Trophoblast cell (in vitro differentiated cells and primary cell): ENCODE results near the gene ZNF177.
"Not testable (repeated sequence)": the region's sequence is repeated elsewhere in the genome, so short reads cannot be mapped to it uniquely, and the experiment has no call there.

ENCODE experiments used
- DNase-seq, 2 donors: peaks; one replicate each; pipeline ENCODE4 v3.0.0-alpha.2; 2016
- H2AFZ ChIP-seq: 2 replicates; pipeline ENCODE4 v1.6.1; 2013; ENCODE audit warnings: low read length, moderate library complexity, mild to moderate bottlenecking; ENCODE audit not compliant: insufficient read depth, poor library complexity
- H2AK5ac ChIP-seq: 2 replicates; pipeline ENCODE4 v1.6.1; 2013; ENCODE audit warnings: mild to moderate bottlenecking, low read length
- H2BK120ac ChIP-seq: 2 replicates; pipeline ENCODE4 v1.6.1; 2013; ENCODE audit warnings: low read length, mild to moderate bottlenecking, moderate library complexity; ENCODE audit not compliant: insufficient read depth, poor library complexity
- H2BK12ac ChIP-seq: 2 replicates; pipeline ENCODE4 v1.6.1; 2013; ENCODE audit warnings: mild to moderate bottlenecking, low read length, moderate library complexity
- H2BK5ac ChIP-seq: 2 replicates; pipeline ENCODE4 v1.6.1; 2013; ENCODE audit warnings: low read length, low read depth, moderate library complexity, mild to moderate bottlenecking; ENCODE audit not compliant: poor library complexity
- H3K14ac ChIP-seq: 2 replicates; pipeline ENCODE4 v1.6.1; 2013; ENCODE audit warnings: mild to moderate bottlenecking, low read length
- H3K18ac ChIP-seq: 2 replicates; pipeline ENCODE4 v1.6.1; 2013; ENCODE audit warnings: mild to moderate bottlenecking, low read length
- H3K23ac ChIP-seq: 2 replicates; pipeline ENCODE4 v1.6.1; 2013; ENCODE audit warnings: low read length
- H3K27ac ChIP-seq: 2 replicates; pipeline ENCODE4 v1.5.1; 2013; ENCODE audit warnings: low read depth, mild to moderate bottlenecking, inconsistent platforms, low read length, moderate library complexity
- H3K27me3 ChIP-seq: 2 replicates; pipeline ENCODE4 v1.6.1; 2013; ENCODE audit warnings: inconsistent platforms, mild to moderate bottlenecking, low read length, moderate library complexity; ENCODE audit not compliant: insufficient read depth
- H3K36me3 ChIP-seq, 2 experiments: 1 replicate in 1 of 2; 2 replicates in 1 of 2; pipeline ENCODE4 v1.6.1; 2013; ENCODE audit warnings: low read length in 2 of 2, mild to moderate bottlenecking in 2 of 2, moderate library complexity in 1 of 2; ENCODE audit not compliant: insufficient read depth in 2 of 2, control insufficient read depth in 1 of 2
- H3K4ac ChIP-seq: 2 replicates; pipeline ENCODE4 v1.6.1; 2013; ENCODE audit warnings: low read depth, mild to moderate bottlenecking, low read length, moderate library complexity
- H3K4me1 ChIP-seq, 2 experiments: 1 replicate in 1 of 2; 2 replicates in 1 of 2; pipeline ENCODE4 v1.6.1; 2013; ENCODE audit warnings: low read length in 2 of 2, mild to moderate bottlenecking in 2 of 2, moderate library complexity in 1 of 2; ENCODE audit not compliant: insufficient read depth in 2 of 2, control insufficient read depth in 1 of 2
- H3K4me2 ChIP-seq: 2 replicates; pipeline ENCODE4 v1.6.1; 2013; ENCODE audit warnings: inconsistent platforms, mild to moderate bottlenecking, low read length, moderate library complexity
- H3K4me3 ChIP-seq: 2 replicates; pipeline ENCODE4 v1.5.1; 2013; ENCODE audit warnings: mild to moderate bottlenecking, low read depth, low read length, inconsistent platforms
- H3K79me1 ChIP-seq: one replicate; pipeline ENCODE4 v1.6.1; 2013; ENCODE audit warnings: low read length
- H3K79me2 ChIP-seq: 2 replicates; pipeline ENCODE4 v1.6.1; 2013; ENCODE audit warnings: low read length, mild to moderate bottlenecking; ENCODE audit not compliant: control insufficient read depth, insufficient read depth, poor library complexity
- H3K9ac ChIP-seq: 2 replicates; pipeline ENCODE4 v1.6.1; 2013; ENCODE audit warnings: mild to moderate bottlenecking, low read length
- H3K9me3 ChIP-seq: 2 replicates; pipeline ENCODE4 v1.6.1; 2013; ENCODE audit warnings: low read depth, mild to moderate bottlenecking, control low read depth, inconsistent platforms, low read length; ENCODE audit not compliant: insufficient read depth
- H4K12ac ChIP-seq: 2 replicates; pipeline ENCODE4 v1.6.1; 2013; ENCODE audit warnings: low read depth, mild to moderate bottlenecking, low read length, moderate library complexity
- H4K8ac ChIP-seq: 2 replicates; pipeline ENCODE4 v1.6.1; 2013; ENCODE audit warnings: low read depth, mild to moderate bottlenecking, low read length, moderate library complexity
- H4K91ac ChIP-seq: one replicate; pipeline ENCODE4 v1.6.1; 2013; ENCODE audit warnings: low read depth, mild to moderate bottlenecking, low read length, moderate library complexity
- WGBS: extraction: QIAGEN DNeasy Blood & Tissue Kit; methylation state at CpG from one replicate; pipeline ENCODE4 v1.1.7; 2013; ENCODE audit warnings: missing lambda C conversion rate; ENCODE audit not compliant: insufficient read length, insufficient coverage; ENCODE audit errors: extremely low coverage; 5-methylcytosine and 5-hydroxymethylcytosine counted together

Gene ZNF177

GRCh38 chr19:9322201-9322600 is 40.6 kb upstream of the ZNF177 start:
- WGBS = no CpG with 5 or more reads among the region's 10 CpGs

DNA sequence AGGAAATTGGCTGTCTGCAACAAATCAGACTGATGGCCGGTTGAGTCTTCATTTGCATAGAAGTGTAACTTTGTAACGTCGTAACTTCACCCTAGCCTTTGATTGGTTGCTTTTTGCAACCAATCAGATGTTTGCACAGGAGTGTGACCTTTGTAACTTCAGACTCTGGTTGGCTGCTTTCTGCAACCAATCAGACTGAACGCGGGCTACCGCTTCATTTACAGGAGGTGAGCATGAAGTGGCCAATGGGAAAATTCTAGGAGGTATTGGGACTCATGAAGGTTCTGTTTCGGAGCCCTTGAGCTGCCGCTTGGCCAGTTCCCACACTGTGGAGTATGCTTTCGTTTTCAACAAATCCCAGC is 39.3 kb upstream of the ZNF177 start:
- H4K12ac ChIP-seq = no peak overlapping the region
- H2AK5ac ChIP-seq = no peak overlapping the region
- H3K14ac ChIP-seq = no peak overlapping the region
- no peak overlapping the region for H2BK120ac ChIP-seq
- no peak overlapping the region for H3K9ac ChIP-seq
- no peaks in the 10 kb centered on the region for H3K27me3 ChIP-seq
- no CpG with 5 or more reads among the region's 9 CpGs for WGBS
- H2BK5ac ChIP-seq = no peak overlapping the region
- peak overlapping the region; percentile 54 for H3K27ac ChIP-seq
- H2AFZ ChIP-seq = peak overlapping the region; percentile 66
- no peak overlapping the region for H3K4ac ChIP-seq
- peaks cover 12% of the 10 kb centered on the region for H3K9me3 ChIP-seq
- peaks cover 5% of the 10 kb centered on the region for H3K79me1 ChIP-seq
- H3K23ac ChIP-seq = no peak overlapping the region
- DNase-seq = peak; percentile 50 to 77
- no peak overlapping the region for H2BK12ac ChIP-seq
- H3K4me1 ChIP-seq = peaks cover 0 to 4% of the 10 kb centered on the region in 2 experiments
- H3K4me3 ChIP-seq = no peak overlapping the region
- H4K8ac ChIP-seq = peak overlapping the region; percentile 55
- peaks cover 2% of the 10 kb centered on the region for H3K79me2 ChIP-seq
- peak overlapping the region; percentile 84 for H3K4me2 ChIP-seq
- H3K36me3 ChIP-seq = peaks cover 3 to 7% of the 10 kb centered on the region in 2 experiments
- H4K91ac ChIP-seq = no peak overlapping the region
- no peak overlapping the region for H3K18ac ChIP-seq

More at GRCh38 chr19:9322201-9322600, 40.6 kb upstream of the ZNF177 start:
- H3K4me2 ChIP-seq, H3K4me1 ChIP-seq, H4K8ac ChIP-seq, H2BK12ac ChIP-seq, H2BK120ac ChIP-seq, H3K18ac ChIP-seq, H4K91ac ChIP-seq, H2AFZ ChIP-seq, H3K4me3 ChIP-seq, H3K27me3 ChIP-seq, H3K4ac ChIP-seq, H3K79me2 ChIP-seq, H2BK5ac ChIP-seq, H2AK5ac ChIP-seq, H3K27ac ChIP-seq, H3K23ac ChIP-seq, H3K79me1 ChIP-seq, H3K9ac ChIP-seq, H3K36me3 ChIP-seq, DNase-seq, H3K14ac ChIP-seq, H4K12ac ChIP-seq: not testable (repeated sequence)
- H3K9me3 ChIP-seq = peaks cover 13% of the 10 kb centered on the region

GRCh38 chr19:9323919-9324583 is 38.8 kb upstream of the ZNF177 start, which contains the start of gene ZNF559:
ZNF559 (plus strand) TSS chr19:9324179; CDS start chr19:9338550, 14,371 bp downstream.
- Histone ChIP-seq H3K4me1 (peaks cover 0 to 4% of the 10 kb centered on the region in 2 experiments), H3K27me3 (no peaks in the 10 kb centered on the region), H3K4ac (peak within 1 kb of the TSS; percentile 39), H3K4me2 (peak within 1 kb of the TSS; percentile 84), H2BK120ac (peak within 1 kb of the TSS; percentile 36), H3K23ac (no peak within 1 kb of the TSS), H3K27ac (peak within 1 kb of the TSS; percentile 54), H3K79me1 (peaks cover 5% of the 10 kb centered on the region), H3K36me3 (peaks cover 4 to 8% of the 10 kb centered on the region in 2 experiments), H2AFZ (peak within 1 kb of the TSS; percentile 79), H3K14ac (peak within 1 kb of the TSS; percentile 46), H4K8ac (peak within 1 kb of the TSS; percentile 89), H3K4me3 (peak within 1 kb of the TSS; percentile 79), H3K18ac (peak within 1 kb of the TSS; percentile 74), H2BK5ac (peak within 1 kb of the TSS; percentile 23), H4K91ac (peak within 1 kb of the TSS; percentile 53), H2AK5ac (no peak within 1 kb of the TSS), H2BK12ac (no peak within 1 kb of the TSS), H3K79me2 (peaks cover 2% of the 10 kb centered on the region), H4K12ac (peak within 1 kb of the TSS; percentile 87), H3K9me3 (peaks cover 11% of the 10 kb centered on the region), H3K9ac (peak within 1 kb of the TSS; percentile 83)
- peak; percentile 96 to 99 for DNase-seq
- WGBS = no CpG with 5 or more reads among the region's 48 CpGs

GRCh38 chr19:9324584-9324962 is 38.2 kb upstream of the ZNF177 start:
- no peak overlapping the region for H2BK120ac ChIP-seq
- peak overlapping the region; percentile 89 for H4K8ac ChIP-seq
- WGBS = no CpG with 5 or more reads among the region's 9 CpGs
- peak overlapping the region; percentile 46 for H3K14ac ChIP-seq
- peaks cover 5% of the 10 kb centered on the region for H3K79me1 ChIP-seq
- H3K4ac ChIP-seq = peak overlapping the region; percentile 39
- peaks cover 0 to 4% of the 10 kb centered on the region in 2 experiments for H3K4me1 ChIP-seq
- peak overlapping the region; percentile 87 for H4K12ac ChIP-seq
- peak overlapping the region; percentile 83 for H3K9ac ChIP-seq
- H3K4me2 ChIP-seq = peak overlapping the region; percentile 58
- no peak for DNase-seq
- peaks cover 2% of the 10 kb centered on the region for H3K79me2 ChIP-seq
- H3K27me3 ChIP-seq = no peaks in the 10 kb centered on the region
- no peak overlapping the region for H2BK5ac ChIP-seq
- H4K91ac ChIP-seq = peak overlapping the region; percentile 53
- H3K36me3 ChIP-seq = peaks cover 4 to 8% of the 10 kb centered on the region in 2 experiments
- no peak overlapping the region for H2BK12ac ChIP-seq
- no peak overlapping the region for H3K23ac ChIP-seq
- H2AFZ ChIP-seq = peak overlapping the region; percentile 79
- peak overlapping the region; percentile 79 for H3K4me3 ChIP-seq
- H2AK5ac ChIP-seq = no peak overlapping the region
- no peak overlapping the region for H3K18ac ChIP-seq
- no peak overlapping the region for H3K27ac ChIP-seq
- peaks cover 11% of the 10 kb centered on the region for H3K9me3 ChIP-seq
